Left lung (tissue), 10 donors: ENCODE results near the gene TMEM141. TPM values are rescaled to one million over a fixed set of nuclear protein-coding genes. Genes with fewer than 3 reads are reported as not detected.

Experiments
- ATAC-seq: fragments of 200-7000 bp; cut with Tn5 transposase; one replicate; pipeline ENCODE4 v1.9.1; 2020; ENCODE audit warnings: moderate library complexity
- DNase-seq, 4 donors: peaks; one replicate each; pipeline ENCODE4 v3.0.0-alpha.2; 2013 to 2020
- H3K27ac ChIP-seq, 2 donors: fragments of 200-600 bp; sonication (generic) in 1 of 2; one replicate each; pipeline versions ENCODE4 v1.5.0 to v1.8.0; 2020 to 2021
- H3K27me3 ChIP-seq, 2 donors: fragments of 200-600 bp; sonication (generic) in 1 of 2; one replicate each; pipeline versions ENCODE4 v1.5.0 to v1.8.0; 2020 to 2021
- H3K36me3 ChIP-seq, 2 donors: fragments of 200-600 bp; sonication (generic) in 1 of 2; one replicate each; pipeline versions ENCODE4 v1.5.0 to v1.8.0; 2020 to 2021
- H3K4me1 ChIP-seq, 2 donors: fragments of 200-600 bp; one replicate each; pipeline ENCODE4 v1.8.0; 2021
- H3K4me3 ChIP-seq, 2 donors: fragments of 200-600 bp; sonication (generic) in 1 of 2; one replicate each; pipeline versions ENCODE4 v1.5.0 to v1.8.0; 2020 to 2021; ENCODE audit warnings: mild to moderate bottlenecking in 1 of 2
- H3K9me3 ChIP-seq, 2 donors: fragments of 200-600 bp; sonication (generic) in 1 of 2; one replicate each; pipeline versions ENCODE4 v1.5.0 to v1.8.0; 2020 to 2021
- intact Hi-C, 2 donors: fragments of 100-400 bp; cut with DNase I; formaldehyde crosslinking; loops; one replicate each; pipeline versions ENCODE4 v1.11.2 to v1.14.2; 2022
- polyA plus RNA-seq, 6 donors: library from polyadenylated mRNA; unstranded; fragments of 120-200 nt; gene quantifications; one replicate each; pipeline ENCODE4 v1.2.1, GENCODE V29; 2013; ENCODE audit not compliant: insufficient read length in 6 of 6
- total RNA-seq, 2 donors: library from RNA; stranded (reverse); fragmentation: NEBNext Ultra II Directional; extraction: Animal tissue kit (Norgen Biotek cat#: 25700); gene quantifications; one replicate each; pipeline ENCODE4 v1.2.1, GENCODE V29; 2021
- TF ChIP-seq, protein P1 (sequence below), 2 donors: fragments of 200-600 bp; sonication (generic) in 1 of 2; IDR thresholded peaks; one replicate each; pipeline versions ENCODE4 v1.5.0 to v1.8.0; 2021; ENCODE audit warnings: antibody characterized with exemption in 2 of 2
- donor health status: DM: no; HTN: yes; CAD: no.
- donor health status: DM: no; HTN: no; CAD: no.

TMEM141 gene
- total and polyA plus RNA-seq, 8 donors, result 49.3 to 76.6 (median 54.5) TPM

GRCh38 chr9:136743639-136744211 is 47.4 kb upstream of the TMEM141 start:
- Histone ChIP-seq H3K27me3 (peaks cover 16 to 53% of the 10 kb centered on the region in 2 donors), H3K4me1 (peaks cover 15 to 23% of the 10 kb centered on the region in 2 donors), H3K9me3 (no peaks in the 10 kb centered on the region), H3K36me3 (no peaks in the 10 kb centered on the region), H3K4me3 (no peak overlapping the region), H3K27ac (no peak overlapping the region)
- intact Hi-C loops, result no loop called here
- TF ChIP-seq, protein P1, sequence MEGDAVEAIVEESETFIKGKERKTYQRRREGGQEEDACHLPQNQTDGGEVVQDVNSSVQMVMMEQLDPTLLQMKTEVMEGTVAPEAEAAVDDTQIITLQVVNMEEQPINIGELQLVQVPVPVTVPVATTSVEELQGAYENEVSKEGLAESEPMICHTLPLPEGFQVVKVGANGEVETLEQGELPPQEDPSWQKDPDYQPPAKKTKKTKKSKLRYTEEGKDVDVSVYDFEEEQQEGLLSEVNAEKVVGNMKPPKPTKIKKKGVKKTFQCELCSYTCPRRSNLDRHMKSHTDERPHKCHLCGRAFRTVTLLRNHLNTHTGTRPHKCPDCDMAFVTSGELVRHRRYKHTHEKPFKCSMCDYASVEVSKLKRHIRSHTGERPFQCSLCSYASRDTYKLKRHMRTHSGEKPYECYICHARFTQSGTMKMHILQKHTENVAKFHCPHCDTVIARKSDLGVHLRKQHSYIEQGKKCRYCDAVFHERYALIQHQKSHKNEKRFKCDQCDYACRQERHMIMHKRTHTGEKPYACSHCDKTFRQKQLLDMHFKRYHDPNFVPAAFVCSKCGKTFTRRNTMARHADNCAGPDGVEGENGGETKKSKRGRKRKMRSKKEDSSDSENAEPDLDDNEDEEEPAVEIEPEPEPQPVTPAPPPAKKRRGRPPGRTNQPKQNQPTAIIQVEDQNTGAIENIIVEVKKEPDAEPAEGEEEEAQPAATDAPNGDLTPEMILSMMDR (IDR thresholded peaks at IDR 0.05), result no peak
- ATAC-seq (no peak), DNase-seq (peak in 1 of 4 donors; percentile 61)

- no peaks in the 10 kb centered on the region for H3K9me3 ChIP-seq
- TF ChIP-seq, protein P1 (IDR thresholded peaks at IDR 0.05), result no peak
- intact Hi-C loops, result no loop called here
- DNase-seq, result peak in 1 of 4 donors; percentile 49
- peaks cover 15 to 28% of the 10 kb centered on the region in 2 donors for H3K4me1 ChIP-seq
- H3K27ac ChIP-seq, result no peak overlapping the region
- no peaks in the 10 kb centered on the region for H3K36me3 ChIP-seq
- no peak for ATAC-seq
- H3K4me3 ChIP-seq, result no peak overlapping the region
- H3K27me3 ChIP-seq, result peaks cover 16 to 46% of the 10 kb centered on the region in 2 donors
These were observed 46.4 kb upstream of the TMEM141 start for GRCh38 chr9:136744773-136745172.

- ATAC-seq, result no peak
- peak in 1 of 4 donors; percentile 69 for DNase-seq
- Histone ChIP-seq H3K36me3 (no peaks in the 10 kb centered on the region), H3K27ac (peak overlapping the region in 1 of 2 donors; percentile 28), H3K4me1 (peaks cover 15 to 28% of the 10 kb centered on the region in 2 donors), H3K4me3 (peak overlapping the region in 1 of 2 donors; percentile 18), H3K9me3 (no peaks in the 10 kb centered on the region), H3K27me3 (peaks cover 16 to 38% of the 10 kb centered on the region in 2 donors)
- intact Hi-C loops, result no loop called here
- TF ChIP-seq, protein P1 (IDR thresholded peaks at IDR 0.05), result no peak
These were observed 45.6 kb upstream of the TMEM141 start for GRCh38 chr9:136745389-136746154.

GRCh38 chr9:136746155-136746490 is 45.0 kb upstream of the TMEM141 start:
- Histone ChIP-seq H3K4me1 (peaks cover 11 to 25% of the 10 kb centered on the region in 2 donors), H3K27me3 (peaks cover 15 to 32% of the 10 kb centered on the region in 2 donors), H3K27ac (no peak overlapping the region), H3K36me3 (no peaks in the 10 kb centered on the region), H3K4me3 (no peak overlapping the region), H3K9me3 (peaks cover 0 to 2% of the 10 kb centered on the region in 2 donors)
- DNase-seq, result no peak
- TF ChIP-seq, protein P1 (IDR thresholded peaks at IDR 0.05), result no peak
- intact Hi-C loops, result no loop called here
- ATAC-seq, result no peak

GRCh38 chr9:136746621-136747020 is 44.5 kb upstream of the TMEM141 start:
- intact Hi-C loops, result no loop called here
- Histone ChIP-seq H3K27ac (no peak overlapping the region), H3K36me3 (no peaks in the 10 kb centered on the region), H3K27me3 (peaks cover 10 to 27% of the 10 kb centered on the region in 2 donors), H3K4me3 (no peak overlapping the region), H3K4me1 (peaks cover 6 to 21% of the 10 kb centered on the region in 2 donors), H3K9me3 (peaks cover 0 to 7% of the 10 kb centered on the region in 2 donors)
- ATAC-seq (no peak), DNase-seq (no peak)
- TF ChIP-seq, protein P1 (IDR thresholded peaks at IDR 0.05), result no peak
